IMR-90 (cell line): ENCODE measurements around the gene IRF6. TPM values are rescaled to one million over a fixed set of nuclear protein-coding genes. Genes with fewer than 3 reads are reported as not detected.

Experiments
- ATAC-seq: fragments of 200-7000 bp; cut with Tn5 transposase; 2 replicates; pipeline ENCODE4 v1.9.1; 2020; ENCODE audit warnings: low read depth, mild to moderate bottlenecking, moderate library complexity
- BruUV-seq: library from RNA; stranded (reverse); fragments of 400-500 nt; replicated peaks from 2 replicates; lab custom pipeline; 2021; lab: Mats Ljungman, UMichigan
- CTCF ChIA-PET: fragments of 300-600 bp; formaldehyde crosslinking; extraction: SDS; loops from one replicate; lab custom pipeline; 2021; ENCODE audit warnings: antibody characterized with exemption; lab: Yijun Ruan, JAX
- POLR2A ChIA-PET: fragments of 300-600 bp; sonication (Branson Sonifier 250); formaldehyde crosslinking; loops from one replicate; lab custom pipeline; 2022; ENCODE audit warnings: antibody characterized with exemption; ENCODE audit not compliant: unreplicated experiment; lab: Charles Lee
- DNase-seq: peaks from one replicate; pipeline ENCODE4 v3.0.0; 2013
- H2AFZ ChIP-seq: replicated peaks from 2 replicates; pipeline ENCODE3; 2013; ENCODE audit warnings: low read length, mild to moderate bottlenecking; ENCODE audit not compliant: poor library complexity
- H2AK5ac ChIP-seq: 2 replicates; pipeline ENCODE4 v1.6.1; 2013; ENCODE audit warnings: low read depth, low read length, inconsistent platforms
- H2AK9ac ChIP-seq: replicated peaks from 2 replicates; pipeline ENCODE3; 2013; ENCODE audit warnings: mild to moderate bottlenecking, low read depth, low read length, moderate library complexity; ENCODE audit not compliant: poor library complexity
- H2BK120ac ChIP-seq: 2 replicates; pipeline ENCODE4 v1.6.1; 2013; ENCODE audit warnings: low read depth, low read length, inconsistent platforms
- H2BK15ac ChIP-seq: 3 replicates; pipeline ENCODE4 v1.6.1; 2013; ENCODE audit warnings: low read depth, low read length, inconsistent platforms
- H2BK20ac ChIP-seq: 2 replicates; pipeline ENCODE4 v1.6.1; 2013; ENCODE audit warnings: low read depth, mild to moderate bottlenecking, inconsistent platforms, low read length, moderate library complexity
- H2BK5ac ChIP-seq: 2 replicates; pipeline ENCODE4 v1.6.1; 2013; ENCODE audit warnings: mild to moderate bottlenecking, low read depth, low read length, inconsistent platforms; ENCODE audit not compliant: poor library complexity, severe bottlenecking
- H3K14ac ChIP-seq: replicated peaks from 2 replicates; pipeline ENCODE4 v1.6.1; 2013; ENCODE audit warnings: low read depth, low read length, inconsistent platforms
- H3K18ac ChIP-seq: 2 replicates; pipeline ENCODE4 v1.6.1; 2013; ENCODE audit warnings: low read depth, low read length, control low read depth
- H3K23ac ChIP-seq: 2 replicates; pipeline ENCODE4 v1.6.1; 2013; ENCODE audit warnings: low read depth, low read length, inconsistent platforms
- H3K27ac ChIP-seq: 2 replicates; pipeline ENCODE4 v1.5.1; 2013; ENCODE audit warnings: mild to moderate bottlenecking, control low read depth, low read length; ENCODE audit not compliant: insufficient read depth
- H3K27me3 ChIP-seq: 2 replicates; pipeline ENCODE4 v1.6.1; 2013; ENCODE audit warnings: low read length; ENCODE audit not compliant: control insufficient read depth, insufficient read depth
- H3K36me3 ChIP-seq: 2 replicates; pipeline ENCODE4 v1.6.1; 2013; ENCODE audit warnings: low read length, mixed read lengths; ENCODE audit not compliant: control insufficient read depth, insufficient read depth
- H3K4ac ChIP-seq: 2 replicates; pipeline ENCODE4 v1.6.1; 2013; ENCODE audit warnings: low read depth, low read length, inconsistent platforms
- H3K4me1 ChIP-seq: 2 replicates; pipeline ENCODE4 v1.6.1; 2013; ENCODE audit warnings: low read length, mixed read lengths; ENCODE audit not compliant: control insufficient read depth, insufficient read depth
- H3K4me2 ChIP-seq: 2 replicates; pipeline ENCODE4 v1.6.1; 2013; ENCODE audit warnings: low read depth, mild to moderate bottlenecking, control low read depth, low read length, moderate library complexity
- H3K4me3 ChIP-seq: 2 replicates; pipeline ENCODE4 v1.5.1; 2013; ENCODE audit warnings: low read depth, mild to moderate bottlenecking, control low read depth, low read length, moderate library complexity; ENCODE audit not compliant: insufficient read depth
- H3K56ac ChIP-seq: 2 replicates; pipeline ENCODE4 v1.6.1; 2013; ENCODE audit warnings: low read length, inconsistent platforms; ENCODE audit not compliant: insufficient read depth; ENCODE audit errors: extremely low read depth
- H3K79me1 ChIP-seq, 2 experiments: 2 replicates each; pipeline ENCODE4 v1.6.1; 2013; ENCODE audit warnings: low read length in 2 of 2, inconsistent platforms in 1 of 2, low read depth in 1 of 2
- H3K9ac ChIP-seq: 2 replicates; pipeline ENCODE4 v1.6.1; 2013; ENCODE audit warnings: low read depth, low read length, control low read depth
- H3K9me1 ChIP-seq: 2 replicates; pipeline ENCODE4 v1.6.1; 2013; ENCODE audit warnings: low read length, inconsistent platforms; ENCODE audit not compliant: insufficient read depth
- H3K9me3 ChIP-seq: 2 replicates; pipeline ENCODE4 v1.6.1; 2013; ENCODE audit warnings: low read length; ENCODE audit not compliant: control insufficient read depth, insufficient read depth
- H4K20me1 ChIP-seq: 2 replicates; pipeline ENCODE4 v1.6.1; 2013; ENCODE audit warnings: low read length, inconsistent platforms; ENCODE audit not compliant: insufficient read depth
- H4K5ac ChIP-seq: 2 replicates; pipeline ENCODE4 v1.6.1; 2013; ENCODE audit warnings: mild to moderate bottlenecking, low read depth, low read length, control low read depth
- H4K8ac ChIP-seq, 2 experiments: 2 replicates each; pipeline ENCODE4 v1.6.1; 2013; ENCODE audit warnings: low read depth in 2 of 2, low read length in 2 of 2, control low read depth in 1 of 2, inconsistent platforms in 1 of 2
- H4K91ac ChIP-seq: 2 replicates; pipeline ENCODE4 v1.6.1; 2013; ENCODE audit warnings: low read depth, low read length, inconsistent platforms; ENCODE audit not compliant: insufficient read depth
- BHLHE40 ChIP-seq: fragments of 150-350 bp; IDR thresholded peaks from 2 replicates; pipeline ENCODE4 v1.6.1; 2016; ENCODE audit warnings: mild to moderate bottlenecking, low read depth, low read length
- CEBPB ChIP-seq: IDR thresholded peaks from 2 replicates; pipeline ENCODE4 v1.6.1; 2012; ENCODE audit warnings: low read depth, low read length, improper control_type of control experiment
- CHD1 ChIP-seq: IDR thresholded peaks from 2 replicates; pipeline ENCODE4 v1.6.1; 2012; ENCODE audit warnings: low read depth, low read length, improper control_type of control experiment
- CTCF ChIP-seq: conservative IDR thresholded peaks from 2 replicates; pipeline ENCODE4 v1.5.1; 2012; ENCODE audit warnings: mild to moderate bottlenecking, low read depth, low read length, improper control_type of control experiment
- ELK1 ChIP-seq: fragments of 150-350 bp; IDR thresholded peaks from 2 replicates; pipeline ENCODE4 v1.6.1; 2016; ENCODE audit warnings: low read depth, mild to moderate bottlenecking, low read length, moderate library complexity, borderline replicate concordance
- FOS ChIP-seq: fragments of 150-350 bp; IDR thresholded peaks from 2 replicates; pipeline ENCODE4 v1.6.1; 2016; ENCODE audit warnings: low read depth, low read length
- MAFK ChIP-seq: IDR thresholded peaks from 2 replicates; pipeline ENCODE4 v1.6.1; 2012; ENCODE audit warnings: low read depth, low read length, improper control_type of control experiment
- MAZ ChIP-seq: IDR thresholded peaks from 2 replicates; pipeline ENCODE4 v1.6.1; 2012; ENCODE audit warnings: low read depth, mild to moderate bottlenecking, low read length, improper control_type of control experiment, moderate library complexity, borderline replicate concordance
- MXI1 ChIP-seq: IDR thresholded peaks from 2 replicates; pipeline ENCODE4 v1.6.1; 2012; ENCODE audit warnings: low read depth, mild to moderate bottlenecking, low read length, moderate library complexity, borderline replicate concordance
- NFE2L2 ChIP-seq: fragments of 150-350 bp; IDR thresholded peaks from 2 replicates; pipeline ENCODE4 v1.6.1; 2016; ENCODE audit warnings: low read depth, mild to moderate bottlenecking, low read length
- POLR2A ChIP-seq: IDR thresholded peaks from 2 replicates; pipeline ENCODE4 v1.6.1; 2012; ENCODE audit warnings: mild to moderate bottlenecking, low read depth, low read length
- RCOR1 ChIP-seq: IDR thresholded peaks from 2 replicates; pipeline ENCODE4 v1.6.1; 2012; ENCODE audit warnings: mild to moderate bottlenecking, low read length, improper control_type of control experiment; ENCODE audit not compliant: insufficient replicate concordance
- RFX5 ChIP-seq: IDR thresholded peaks from 2 replicates; pipeline ENCODE4 v1.8.0; 2012; ENCODE audit warnings: low read depth, mild to moderate bottlenecking, low read length, moderate library complexity
- USF2 ChIP-seq: fragments of 150-350 bp; IDR thresholded peaks from 2 replicates; pipeline ENCODE4 v1.6.1; 2017; ENCODE audit warnings: mild to moderate bottlenecking, antibody characterized with exemption, low read length, low read depth
- WGBS, 2 experiments: methylation state at CpG; one replicate each; pipeline versions ENCODE4 v1.1.5 to v1.1.7; 2013; ENCODE audit warnings: missing lambda C conversion rate in 2 of 2; ENCODE audit not compliant: insufficient read length in 1 of 2; ENCODE audit errors: extremely low coverage in 2 of 2; 5-methylcytosine and 5-hydroxymethylcytosine counted together
- dilution Hi-C: fragments of 300-500 bp; cut with HindIII; formaldehyde crosslinking; loops from one replicate; pipeline ENCODE4 v1.14.3; 2018; ENCODE audit warnings: low sequenced_read_pairs; ENCODE audit not compliant: unreplicated experiment
- in situ Hi-C: fragments of 300-500 bp; cut with MboI; formaldehyde crosslinking; loops from 3 replicates; pipeline ENCODE4 v1.14.3; 2019; ENCODE audit warnings: low sequenced_read_pairs, inconsistent platforms, mixed read lengths
- intact Hi-C: fragments of 100-400 bp; cut with micrococcal nuclease; formaldehyde crosslinking; loops from 2 replicates; pipeline ENCODE4 v1.10.0; 2022
- polyA plus RNA-seq, 3 experiments: library from polyadenylated mRNA; depleted of rRNA; stranded (reverse); fragments of >200 nt; gene quantifications; 2 replicates each; pipeline ENCODE4 v1.2.3, GENCODE V29; 2012; ENCODE audit warnings: low replicate concordance in 1 of 3
- total RNA-seq: library from RNA; depleted of rRNA; stranded (reverse); fragments of >200 nt; gene quantifications from 2 replicates; pipeline ENCODE4 v1.2.3, GENCODE V29; 2012

Gene IRF6
- total and polyA plus RNA-seq, 2 of the 4 experiments (the other 2 are of a cell fraction): 1.2 to 2.9 TPM

- peak; percentile 6 for DNase-seq
- Histone ChIP-seq H3K4me2 (no peak overlapping the region), H4K20me1 (no peaks in the 10 kb centered on the region), H4K5ac (no peak overlapping the region), H2BK120ac (no peak overlapping the region), H4K91ac (no peak overlapping the region), H3K4me1 (no peaks in the 10 kb centered on the region), H2AK9ac (no peak overlapping the region), H3K23ac (no peak overlapping the region), H3K9me1 (0 out of 2 replicates have a peak, but pooled peaks cover 3% of the 10 kb centered on the region), H2AK5ac (no peak overlapping the region), H3K79me1 (no peaks in the 10 kb centered on the region), H3K4me3 (no peak overlapping the region), H3K27ac (no peak overlapping the region), H3K14ac (no peak overlapping the region; the same call in 1 of the 2 replicates), H2BK20ac (no peak overlapping the region), H3K27me3 (peaks cover 6% of the 10 kb centered on the region; the same call in 1 of the 2 replicates), H3K9me3 (no peaks in the 10 kb centered on the region), H3K4ac (no peak overlapping the region), H2BK5ac (no peak overlapping the region), H3K9ac (no peak overlapping the region), H2BK15ac (no peak overlapping the region), H3K56ac (no peak overlapping the region), H3K18ac (no peak overlapping the region), H2AFZ (peak overlapping the region; percentile 43), H4K8ac (no peak overlapping the region), H3K36me3 (no peaks in the 10 kb centered on the region)
- intact Hi-C loops: no loop called here
- ChIA-PET POLR2A (no interaction called here), CTCF (no interaction called here)
- dilution Hi-C loops: no loop called here
- no peak for ATAC-seq
- no TSS peak for BruUV-seq
- in situ Hi-C loops: no loop called here
- 81% methylated on average over 4 of the region's 10 CpGs; no CpG with 5 or more reads in 1 of the 2 experiments for WGBS, 2 experiments
- TF ChIP-seq RFX5: no peak
- TF ChIP-seq ELK1: no peak
- TF ChIP-seq USF2: no peak
- no peak for TF ChIP-seq POLR2A
- TF ChIP-seq RCOR1: no peak
- no peak for TF ChIP-seq MAFK
- no peak for TF ChIP-seq CHD1
- no peak for TF ChIP-seq BHLHE40
- no peak for TF ChIP-seq CTCF
- no peak for TF ChIP-seq CEBPB
- TF ChIP-seq MAZ: no peak
- TF ChIP-seq MXI1: no peak
- TF ChIP-seq NFE2L2: no peak
- no peak for TF ChIP-seq FOS
These were observed 15.4 kb downstream of the IRF6 start for GRCh38 chr1:209790286-209791193.
